Measurements from ENCODE around the gene DUS3L. TPM values are rescaled to one million over a fixed set of nuclear protein-coding genes. Genes with fewer than 3 reads are reported as not detected.
"Not testable (repeated sequence)": the region's sequence is repeated elsewhere in the genome, so short reads cannot be mapped to it uniquely, and the experiment has no call there.

The DUS3L gene
- total RNA-seq, 1 donor from 2014 or later: 32.7 TPM

DNA sequence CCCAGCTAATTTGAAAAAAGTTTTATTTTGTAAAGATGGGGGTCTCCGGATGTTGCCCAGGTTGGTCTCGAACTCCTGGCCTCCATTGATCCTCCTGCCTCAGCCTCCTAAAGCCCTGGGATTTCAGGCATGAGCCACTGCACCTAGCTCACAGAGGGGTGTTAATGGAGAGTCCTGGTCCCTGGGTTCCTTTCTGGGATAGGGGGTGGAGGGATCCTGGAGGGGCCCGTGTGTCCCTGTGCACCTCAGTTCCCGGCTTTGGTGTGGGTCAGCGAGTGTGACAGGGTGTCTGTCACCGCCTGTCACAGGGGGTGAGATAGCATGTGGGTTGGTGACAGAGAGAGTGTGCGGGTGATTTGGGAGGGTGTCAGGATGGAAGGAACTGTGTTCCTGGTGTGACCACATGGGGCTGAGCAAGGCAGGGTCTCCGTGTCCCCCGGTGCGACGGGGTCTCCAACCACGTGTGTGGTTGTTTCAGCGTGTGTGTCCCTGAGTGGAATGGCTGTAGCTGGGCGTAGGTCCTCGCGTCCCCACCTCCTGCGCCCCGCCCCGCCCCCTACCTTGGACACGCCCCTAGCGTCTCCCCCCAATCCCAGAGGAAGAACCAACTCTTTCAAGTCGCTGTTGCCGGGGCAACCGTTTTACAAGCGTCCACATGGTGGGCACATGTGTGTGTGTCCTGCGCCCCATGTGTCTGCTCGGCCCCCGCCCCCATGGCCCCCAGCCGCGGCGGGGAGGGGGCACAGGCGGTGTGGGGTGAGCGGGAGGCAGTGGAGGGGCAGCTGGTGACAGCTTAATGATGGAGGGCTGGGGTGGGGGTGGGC is 11.0 kb upstream of the DUS3L start:
- DNase-seq (ENCODE audit: extremely low read depth, low read depth, low spot score): no peak

- DNase-seq (ENCODE audit: extremely low read depth, low read depth, low spot score): no peak
These were observed 9.7 kb upstream of the DUS3L start for GRCh38 chr19:5800361-5801270.

GRCh38 chr19:5799247-5800241 is 8.6 kb upstream of the DUS3L start:
- no peak for DNase-seq (ENCODE audit: extremely low read depth, low read depth, low spot score)

GRCh38 chr19:5798244-5798643 is 7.3 kb upstream of the DUS3L start:
- DNase-seq (ENCODE audit: extremely low read depth, low read depth, low spot score): no peak

DNA sequence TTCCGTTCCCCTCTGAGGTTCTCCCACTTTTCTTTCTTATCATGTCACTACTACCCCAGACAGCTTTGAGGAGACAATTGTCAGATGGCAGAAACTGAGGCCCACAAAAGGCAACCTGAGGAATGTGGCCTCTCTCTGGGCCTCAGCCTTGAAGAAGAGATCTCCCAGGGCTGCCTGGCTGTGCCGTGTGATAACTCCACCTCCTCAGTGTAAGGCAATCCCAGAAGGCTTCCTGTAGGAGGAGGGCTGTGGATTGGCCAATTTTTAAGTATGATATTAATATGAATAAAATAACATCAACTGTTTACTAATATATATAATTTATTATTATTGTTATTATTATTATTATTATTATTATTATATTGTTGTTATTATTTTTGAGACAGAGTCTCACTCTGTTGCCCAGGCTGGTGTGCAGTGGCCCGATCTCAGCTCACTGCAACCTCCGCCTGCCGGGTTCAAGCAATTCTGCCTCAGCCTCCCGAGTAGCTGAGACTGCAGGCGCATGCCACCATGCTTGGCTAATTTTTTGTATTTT is 4.5 kb upstream of the DUS3L start:
- no peak for DNase-seq (ENCODE audit: extremely low read depth, low read depth, low spot score)

DNA sequence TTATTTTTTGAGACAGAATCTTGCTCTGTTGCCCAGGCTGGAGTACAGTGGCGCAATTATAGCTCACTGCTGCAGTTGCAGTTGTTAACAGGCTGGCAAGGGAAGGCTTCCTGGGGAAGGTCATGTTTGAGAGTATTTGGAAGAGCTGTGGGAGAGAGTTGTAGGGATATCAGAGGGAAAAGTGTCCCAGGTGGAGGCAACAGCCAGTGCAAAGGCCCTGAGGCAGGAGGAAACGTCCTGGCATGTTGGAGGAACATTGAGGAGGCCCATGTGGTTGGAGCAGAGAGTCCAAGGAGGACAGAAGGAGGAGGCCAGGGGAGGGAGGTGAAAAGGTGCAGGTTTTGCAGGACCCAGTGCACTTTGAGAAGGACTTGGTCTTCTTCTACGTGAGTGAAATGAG is 2.2 kb upstream of the DUS3L start:
- DNase-seq (ENCODE audit: extremely low read depth, low read depth, low spot score): no peak

GRCh38 chr19:5792224-5792623 is 1.3 kb upstream of the DUS3L start:
- DNase-seq (ENCODE audit: extremely low read depth, low read depth, low spot score): no peak

GRCh38 chr19:5789886-5790558 is 941 bp downstream of the DUS3L start:
- no peak for DNase-seq (ENCODE audit: extremely low read depth, low read depth, low spot score)

- DNase-seq (ENCODE audit: extremely low read depth, low read depth, low spot score): no peak
These were observed 1.6 kb downstream of the DUS3L start for GRCh38 chr19:5789351-5789761.

GRCh38 chr19:5788422-5788821 is 2.5 kb downstream of the DUS3L start:
- DNase-seq (ENCODE audit: extremely low read depth, low read depth, low spot score): no peak

DNA sequence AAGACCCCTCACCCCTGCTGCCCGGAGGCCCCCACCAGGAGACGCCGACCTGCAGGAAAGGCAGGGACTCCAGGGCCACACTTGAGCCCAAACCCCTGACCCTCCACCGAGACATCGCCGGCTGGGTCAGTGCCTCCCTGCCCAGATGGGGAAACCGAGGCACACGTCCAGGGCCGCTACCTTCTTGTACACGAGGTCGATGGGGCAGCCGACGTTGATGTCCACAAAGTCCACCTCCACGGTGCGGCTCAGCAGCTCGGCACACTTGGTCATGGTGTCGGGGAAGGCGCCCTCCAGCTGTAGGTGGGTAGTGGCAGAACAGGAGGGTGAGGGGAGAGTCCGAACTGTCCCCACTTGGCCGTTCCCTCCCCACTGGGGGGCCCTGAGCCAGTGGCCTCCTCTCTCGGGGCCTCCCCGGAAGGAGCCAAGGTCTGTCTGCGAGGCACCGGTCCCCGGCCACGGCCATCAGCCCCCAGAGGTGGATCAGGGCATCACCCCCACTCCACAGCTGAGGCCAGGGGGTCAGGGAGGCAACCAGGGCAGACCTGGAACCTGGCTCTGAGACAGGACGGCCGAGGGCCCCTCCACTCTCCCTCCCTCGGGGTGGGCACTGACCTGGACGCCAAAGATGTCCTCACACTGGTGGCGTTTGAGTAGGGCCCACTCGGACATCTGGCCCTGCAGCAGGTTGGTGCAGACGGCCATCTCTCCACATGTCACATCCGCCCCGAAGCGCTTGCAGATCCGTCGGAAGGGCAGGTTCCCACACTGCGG is 3.4 kb downstream of the DUS3L start:
- no peak for DNase-seq (ENCODE audit: extremely low read depth, low read depth, low spot score)

DNA sequence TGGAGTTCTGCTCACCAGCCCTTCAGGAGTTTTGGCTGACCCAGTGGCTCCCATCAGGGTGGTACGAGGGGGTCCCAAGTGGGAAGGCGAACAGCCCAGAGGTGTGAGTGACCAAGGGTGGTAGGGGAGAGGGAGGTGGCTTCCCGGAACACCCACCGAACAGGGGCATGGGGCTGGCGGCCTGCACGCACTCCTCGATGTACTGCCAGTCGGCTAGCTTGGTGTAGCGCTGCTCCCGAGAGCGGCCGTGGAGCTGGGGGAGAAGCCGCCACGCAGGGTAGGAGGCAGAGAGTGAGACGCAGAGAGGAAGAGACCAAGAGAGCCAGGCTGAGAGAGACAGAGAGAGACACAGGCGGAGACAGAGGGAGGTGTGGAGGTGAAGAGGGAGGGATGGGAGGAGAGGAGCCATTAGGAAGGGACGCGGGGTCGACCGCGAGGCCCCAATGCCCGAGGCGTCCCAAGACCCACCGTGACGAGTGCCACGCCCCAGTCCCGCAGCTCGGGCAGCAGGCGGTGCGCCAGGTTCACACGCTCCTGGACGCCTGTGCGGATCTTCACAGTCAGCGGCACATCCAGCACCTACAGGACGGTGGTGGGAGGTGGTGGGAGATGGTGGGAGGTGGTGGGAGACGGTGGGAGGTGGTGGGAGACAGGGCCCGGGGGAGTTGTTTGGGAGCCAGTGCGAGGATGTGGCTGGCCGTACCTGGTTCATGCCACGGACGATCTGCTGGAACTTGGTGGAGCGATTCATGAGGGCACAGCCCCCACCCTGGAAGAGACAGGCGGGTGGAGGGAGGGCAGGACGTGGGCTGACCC is 4.2 kb downstream of the DUS3L start:
- no peak for DNase-seq (ENCODE audit: extremely low read depth, low read depth, low spot score)

DNA sequence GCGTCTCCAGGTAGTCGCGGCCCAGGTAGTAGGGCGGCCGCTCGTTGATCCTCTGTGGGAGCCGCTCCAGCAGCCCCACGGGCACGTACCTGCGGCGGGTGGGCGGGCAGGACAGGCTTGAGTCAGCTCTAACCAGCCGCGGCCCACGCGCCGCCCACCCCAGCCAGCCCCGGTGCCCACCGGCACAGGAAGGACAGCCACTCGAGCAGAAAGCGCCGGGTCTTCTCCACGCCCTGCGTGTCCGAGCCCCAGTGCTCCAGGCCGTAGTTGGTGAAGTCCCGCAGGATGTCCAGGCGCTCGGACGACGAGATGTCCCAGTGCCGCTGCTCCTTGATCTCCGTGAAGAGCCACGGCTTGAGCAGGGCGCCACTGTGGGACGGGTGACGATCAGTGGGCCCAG is 5.5 kb downstream of the DUS3L start:
- DNase-seq (ENCODE audit: extremely low read depth, low read depth, low spot score): no peak

- DNase-seq (ENCODE audit: extremely low read depth, low read depth, low spot score): no peak
These were observed 6.3 kb downstream of the DUS3L start, which contains the start of gene PRR22 for GRCh38 chr19:5784581-5785147. Gene PRR22, minus strand, starts transcription at chr19:5784746. Its CDS starts 86 bp downstream, at chr19:5784660.

- no peak for DNase-seq (ENCODE audit: extremely low read depth, low read depth, low spot score)
These were observed 7.7 kb downstream of the DUS3L start for GRCh38 chr19:5782945-5783919.

DNA sequence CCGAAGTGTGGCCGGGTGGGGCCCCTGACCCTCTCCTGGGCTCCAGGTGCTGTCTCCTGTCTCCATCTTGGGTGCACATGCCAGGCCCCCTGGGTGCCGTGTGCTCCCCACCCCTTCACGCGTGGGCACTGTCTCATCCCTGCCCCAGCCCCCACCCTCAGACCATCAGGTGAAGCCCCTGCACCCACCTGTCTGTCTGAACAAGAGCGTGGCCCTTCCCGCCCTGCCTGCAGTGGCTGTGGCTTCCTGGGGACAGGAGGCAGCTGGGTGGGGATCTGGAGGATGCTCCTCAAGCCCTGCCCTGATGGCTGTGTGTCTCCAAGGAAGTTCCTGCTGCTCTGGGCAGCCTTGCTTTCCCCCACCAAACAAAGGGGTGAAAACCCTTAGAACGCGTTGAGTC is 8.6 kb downstream of the DUS3L start:
- DNase-seq (ENCODE audit: extremely low read depth, low read depth, low spot score): no peak

GRCh38 chr19:5780916-5781315 is 10.0 kb downstream of the DUS3L start:
- not testable (repeated sequence) for DNase-seq (ENCODE audit: extremely low read depth, low read depth, low spot score)

Data from glomerular endothelial cell (primary cell).